ENCODE results near the gene KAT2A.

Gene KAT2A

GRCh38 chr17:42094375-42095069 is 26.6 kb downstream of the KAT2A start:
- TF ChIP-seq CREB5 (CRISPR knock-in tag; IDR thresholded peaks at IDR 0.05; ENCODE audit: low read depth) (no peak), ARNTL (CRISPR knock-in tag; IDR thresholded peaks at IDR 0.05; ENCODE audit: borderline replicate concordance, low read depth) (no peak), ZFP30 (CRISPR knock-in tag; IDR thresholded peaks at IDR 0.05) (no peak), ZNF565 (CRISPR knock-in tag; conservative IDR thresholded peaks at IDR 0.05; ENCODE audit: low read depth) (no peak), OSR1 (CRISPR knock-in tag; IDR thresholded peaks at IDR 0.05) (no peak), ZC3H10 (CRISPR knock-in tag; IDR thresholded peaks at IDR 0.05) (no peak), GLIS3 (CRISPR knock-in tag; IDR thresholded peaks at IDR 0.05) (no peak), CSDC2 (CRISPR knock-in tag; IDR thresholded peaks at IDR 0.05) (no peak)
- ATAC-seq, result no peak

GRCh38 chr17:42092939-42093338 is 28.2 kb downstream of the KAT2A start:
- no peak for ATAC-seq
- no peak for TF ChIP-seq PPARA (CRISPR knock-in tag; IDR thresholded peaks at IDR 0.05; ENCODE audit: borderline replicate concordance)
- no peak for TF ChIP-seq ZFP30 (CRISPR knock-in tag; IDR thresholded peaks at IDR 0.05)
- no peak for TF ChIP-seq RARB (CRISPR knock-in tag; IDR thresholded peaks at IDR 0.05)
- no peak for TF ChIP-seq POU6F1 (CRISPR knock-in tag; IDR thresholded peaks at IDR 0.05; ENCODE audit: borderline replicate concordance, low read depth)
- TF ChIP-seq TSHZ2 (CRISPR knock-in tag; IDR thresholded peaks at IDR 0.05), result no peak
- no peak for TF ChIP-seq BACH2 (CRISPR knock-in tag; IDR thresholded peaks at IDR 0.05; ENCODE audit: borderline replicate concordance)
- no peak for TF ChIP-seq ARNTL (CRISPR knock-in tag; IDR thresholded peaks at IDR 0.05; ENCODE audit: borderline replicate concordance, low read depth)
- TF ChIP-seq PATZ1 (CRISPR knock-in tag; IDR thresholded peaks at IDR 0.05; ENCODE audit: borderline replicate concordance), result no peak

GRCh38 chr17:42090964-42091790 is 30.0 kb downstream of the KAT2A start:
- TF ChIP-seq ZNF8 (CRISPR knock-in tag; IDR thresholded peaks at IDR 0.05), result no peak
- TF ChIP-seq ARNTL (CRISPR knock-in tag; IDR thresholded peaks at IDR 0.05; ENCODE audit: borderline replicate concordance, low read depth), result no peak
- no peak for TF ChIP-seq TOX (CRISPR knock-in tag; IDR thresholded peaks at IDR 0.05; ENCODE audit: borderline replicate concordance)
- no peak for TF ChIP-seq ESRRG (CRISPR knock-in tag; IDR thresholded peaks at IDR 0.05)
- TF ChIP-seq TCF4 (CRISPR knock-in tag; IDR thresholded peaks at IDR 0.05; ENCODE audit: borderline replicate concordance), result no peak
- TF ChIP-seq ZFP30 (CRISPR knock-in tag; IDR thresholded peaks at IDR 0.05), result no peak
- TF ChIP-seq PPARA (CRISPR knock-in tag; IDR thresholded peaks at IDR 0.05; ENCODE audit: borderline replicate concordance), result no peak
- TF ChIP-seq ISL1 (CRISPR knock-in tag; IDR thresholded peaks at IDR 0.05), result no peak
- no peak for TF ChIP-seq TSHZ2 (CRISPR knock-in tag; IDR thresholded peaks at IDR 0.05)
- no peak for TF ChIP-seq PATZ1 (CRISPR knock-in tag; IDR thresholded peaks at IDR 0.05; ENCODE audit: borderline replicate concordance)
- TF ChIP-seq SNAI2 (CRISPR knock-in tag; IDR thresholded peaks at IDR 0.05), result no peak
- no peak for TF ChIP-seq GLIS3 (CRISPR knock-in tag; IDR thresholded peaks at IDR 0.05)
- TF ChIP-seq RARB (CRISPR knock-in tag; IDR thresholded peaks at IDR 0.05), result no peak
- TF ChIP-seq CSDC2 (CRISPR knock-in tag; IDR thresholded peaks at IDR 0.05), result no peak
- no peak for TF ChIP-seq ZNF70 (CRISPR knock-in tag; IDR thresholded peaks at IDR 0.05)
- TF ChIP-seq ZC3H10 (CRISPR knock-in tag; IDR thresholded peaks at IDR 0.05), result no peak
- no peak for TF ChIP-seq ZFP3 (CRISPR knock-in tag; IDR thresholded peaks at IDR 0.05)
- no peak for ATAC-seq
